Hepatic stellate cell (primary cell): Measurements from ENCODE around the gene NUDT3.
"Not testable (repeated sequence)": the region's sequence is repeated elsewhere in the genome, so short reads cannot be mapped to it uniquely, and the experiment has no call there.

Source experiments
- DNase-seq: peaks from one replicate; pipeline ENCODE4 v3.0.0; 2011; ENCODE audit warnings: low spot score

NUDT3 gene

GRCh38 chr6:34249469-34250261 is 142.8 kb downstream of the NUDT3 start:
- DNase-seq: no peak

- peak; percentile 98 for DNase-seq
Observed at GRCh38 chr6:34248727-34249468, 143.6 kb downstream of the NUDT3 start, which contains the start of gene SMIM29. TSS of gene SMIM29 (minus strand) at chr6:34249006. CDS start at chr6:34247791, 1,215 bp downstream.

- no peak for DNase-seq
Observed at GRCh38 chr6:34248198-34248726, 144.2 kb downstream of the NUDT3 start.

GRCh38 chr6:34247481-34248197 is 144.8 kb downstream of the NUDT3 start:
- peak; percentile 2 for DNase-seq

GRCh38 chr6:34246563-34247391 is 145.7 kb downstream of the NUDT3 start:
- DNase-seq: no peak

- DNase-seq: no peak
Observed at GRCh38 chr6:34246249-34246562, 146.3 kb downstream of the NUDT3 start.

GRCh38 chr6:34245761-34246140 is 146.7 kb downstream of the NUDT3 start:
- not testable (repeated sequence) for DNase-seq

- not testable (repeated sequence) for DNase-seq
Observed at GRCh38 chr6:34245032-34245760, 147.3 kb downstream of the NUDT3 start.

- peak; percentile 98 for DNase-seq
Observed at GRCh38 chr6:34243901-34244884, 148.3 kb downstream of the NUDT3 start.

GRCh38 chr6:34243131-34243771 is 149.2 kb downstream of the NUDT3 start:
- no peak for DNase-seq

GRCh38 chr6:34242252-34243130 is 150.0 kb downstream of the NUDT3 start:
- no peak for DNase-seq

GRCh38 chr6:34241351-34242215 is 150.9 kb downstream of the NUDT3 start:
- no peak for DNase-seq

- DNase-seq: no peak
Observed at GRCh38 chr6:34240329-34241248, 151.9 kb downstream of the NUDT3 start.

GRCh38 chr6:34239893-34240292 is 152.6 kb downstream of the NUDT3 start:
- DNase-seq: no peak

GRCh38 chr6:34239500-34239825 is 153.0 kb downstream of the NUDT3 start:
- no peak for DNase-seq
